Fibroblast of the conjunctiva (primary cell): ENCODE measurements around the gene CDCA5.

ENCODE experiments used
- DNase-seq: peaks from one replicate; pipeline ENCODE4 v3.0.0-alpha.2; 2010; ENCODE audit warnings: low read depth

CDCA5 gene

DNA sequence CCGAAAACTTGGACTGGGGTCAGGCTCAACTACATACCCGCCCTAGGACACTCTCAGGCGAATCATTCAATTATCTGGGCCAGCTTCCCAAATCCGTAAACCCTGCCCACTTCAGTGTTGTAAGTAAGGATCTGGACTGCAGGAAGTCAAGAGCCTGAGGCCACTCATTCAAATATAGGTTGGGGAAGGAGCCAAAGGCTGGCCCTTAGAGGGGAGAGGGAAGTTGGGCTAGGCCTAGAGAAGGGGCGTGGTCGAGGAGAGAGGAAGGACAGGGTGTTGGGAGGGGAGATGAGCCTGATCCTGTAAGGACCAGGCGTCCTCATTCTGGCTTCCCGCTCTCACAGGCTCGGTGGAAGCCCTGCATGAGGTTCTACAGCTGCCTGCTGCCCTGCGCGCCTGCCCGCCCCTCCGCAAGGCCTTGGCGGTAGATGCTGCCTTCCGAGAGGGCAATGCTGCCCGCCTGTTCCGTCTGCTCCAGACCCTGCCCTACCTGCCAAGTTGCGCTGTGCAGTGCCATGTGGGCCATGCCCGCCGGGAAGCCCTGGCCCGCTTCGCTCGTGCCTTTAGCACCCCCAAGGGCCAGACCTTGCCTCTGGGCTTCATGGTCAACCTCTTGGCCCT, 39.8 kb downstream of the CDCA5 start:
- peak; percentile 30 for DNase-seq

GRCh38 chr11:65042891-65043290, 40.9 kb downstream of the CDCA5 start:
- no peak for DNase-seq

GRCh38 chr11:65040847-65041622, 42.8 kb downstream of the CDCA5 start, which contains the start of gene SAC3D1:
TSS of gene SAC3D1 (plus strand) at chr11:65041210. CDS start at chr11:65041293, 83 bp downstream.
- peak; percentile 95 for DNase-seq

GRCh38 chr11:65040520-65040846, 43.4 kb downstream of the CDCA5 start:
- no peak for DNase-seq

GRCh38 chr11:65036931-65037330, 46.9 kb downstream of the CDCA5 start:
- no peak for DNase-seq

GRCh38 chr11:65035579-65035978, 48.3 kb downstream of the CDCA5 start:
- no peak for DNase-seq

DNA sequence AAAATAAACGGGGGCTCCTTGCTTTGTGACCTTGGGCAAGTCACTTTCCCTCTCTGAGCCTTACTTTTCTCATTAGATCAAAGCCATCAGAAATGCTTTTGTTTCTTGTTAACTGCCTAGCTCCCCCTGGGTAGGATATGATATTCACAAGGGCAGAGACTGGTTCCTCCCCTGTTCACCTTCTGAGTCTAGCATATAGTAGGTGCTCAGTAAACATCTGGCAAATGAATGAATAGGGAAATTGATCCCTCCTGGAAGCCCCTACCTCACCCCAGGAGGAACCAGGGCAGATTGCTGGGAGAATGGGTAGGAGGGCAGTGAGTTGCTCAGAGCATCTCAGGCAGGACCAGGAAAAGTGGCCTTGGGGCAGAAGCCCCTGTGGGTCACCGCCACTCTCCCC, 49.4 kb downstream of the CDCA5 start:
- DNase-seq: no peak

DNA sequence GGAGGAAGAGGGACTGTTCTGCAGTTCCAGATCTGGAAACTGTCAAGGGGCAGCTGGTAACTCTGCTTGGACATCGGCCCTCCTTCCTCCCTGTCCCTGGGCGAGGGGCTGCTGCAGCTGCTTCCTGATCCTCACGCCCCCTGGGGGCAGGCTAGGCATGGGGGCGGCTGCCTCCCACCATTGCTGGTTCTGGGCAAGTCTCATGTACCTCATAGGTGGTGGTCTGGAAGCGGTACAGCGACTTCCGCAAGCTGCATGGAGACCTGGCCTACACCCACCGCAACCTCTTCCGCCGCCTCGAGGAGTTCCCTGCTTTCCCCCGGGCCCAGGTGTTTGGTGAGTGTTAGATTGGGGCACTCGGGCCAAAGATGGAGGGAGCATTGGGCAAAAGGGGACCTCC, 51.6 kb downstream of the CDCA5 start:
- DNase-seq: no peak
